GM19438 (cell line): Measurements from ENCODE around the gene ZNF627.
A peak's percentile ranks its signal among the peaks of the same experiment; 100 is the strongest.
"Not testable (repeated sequence)": the region's sequence is repeated elsewhere in the genome, so short reads cannot be mapped to it uniquely, and the experiment has no call there.

Experiments
- ATAC-seq: cut with Tn5 transposase; IDR thresholded peaks from one replicate; pipeline ENCODE4 v1.9.1; 2021; ENCODE audit warnings: low read depth; ENCODE audit not compliant: unreplicated experiment

ZNF627 gene

DNA sequence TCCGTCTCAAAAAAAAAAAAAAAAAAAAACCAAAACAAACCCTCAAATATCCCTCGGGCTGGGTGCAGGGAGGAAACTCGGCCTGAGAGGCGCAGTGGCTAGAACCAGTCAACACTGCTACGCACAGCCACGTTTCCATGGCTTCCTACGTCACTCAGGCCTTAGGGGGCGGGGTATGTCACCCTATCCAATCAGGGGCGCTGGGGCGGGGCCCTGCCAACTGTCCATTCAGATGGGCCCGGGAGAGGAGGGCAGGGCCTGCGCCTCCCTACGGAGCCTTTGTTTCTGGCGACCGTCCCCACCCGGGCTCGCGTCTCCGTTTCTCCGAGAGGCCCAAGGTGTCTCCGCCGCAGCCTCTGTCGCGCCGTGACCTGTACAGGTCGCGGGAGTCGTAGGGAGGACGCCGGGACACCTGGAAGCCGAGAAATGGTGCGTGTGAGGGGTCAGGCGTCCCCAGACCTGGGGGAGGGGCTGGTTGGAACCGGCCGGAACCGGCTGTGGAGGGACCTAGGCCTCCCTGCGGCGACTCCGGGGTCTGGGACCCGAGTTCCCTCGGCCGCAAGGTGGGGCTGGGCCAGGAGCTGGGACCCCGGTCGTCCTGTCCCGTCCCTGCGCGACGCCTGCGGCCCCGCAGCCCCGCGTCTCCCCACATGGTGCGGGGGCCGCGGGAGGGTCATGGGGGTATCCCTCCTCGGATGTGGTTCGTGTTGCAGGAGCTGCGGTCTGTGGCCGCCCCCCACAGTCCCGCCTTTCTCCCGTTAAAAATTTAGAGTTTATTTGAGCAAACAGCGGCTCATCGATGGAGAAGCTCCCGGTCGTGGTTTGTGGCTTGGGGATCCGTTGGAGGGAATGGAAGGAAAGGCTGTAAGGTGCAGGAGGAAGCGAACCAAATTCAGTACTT is at the start of gene ZNF627:
Gene ZNF627, plus strand, starts transcription at position 282 of the 901 bp plus-strand sequence. Its CDS starts 145 bp downstream, at position 427.
- ATAC-seq = peak; percentile 95

DNA sequence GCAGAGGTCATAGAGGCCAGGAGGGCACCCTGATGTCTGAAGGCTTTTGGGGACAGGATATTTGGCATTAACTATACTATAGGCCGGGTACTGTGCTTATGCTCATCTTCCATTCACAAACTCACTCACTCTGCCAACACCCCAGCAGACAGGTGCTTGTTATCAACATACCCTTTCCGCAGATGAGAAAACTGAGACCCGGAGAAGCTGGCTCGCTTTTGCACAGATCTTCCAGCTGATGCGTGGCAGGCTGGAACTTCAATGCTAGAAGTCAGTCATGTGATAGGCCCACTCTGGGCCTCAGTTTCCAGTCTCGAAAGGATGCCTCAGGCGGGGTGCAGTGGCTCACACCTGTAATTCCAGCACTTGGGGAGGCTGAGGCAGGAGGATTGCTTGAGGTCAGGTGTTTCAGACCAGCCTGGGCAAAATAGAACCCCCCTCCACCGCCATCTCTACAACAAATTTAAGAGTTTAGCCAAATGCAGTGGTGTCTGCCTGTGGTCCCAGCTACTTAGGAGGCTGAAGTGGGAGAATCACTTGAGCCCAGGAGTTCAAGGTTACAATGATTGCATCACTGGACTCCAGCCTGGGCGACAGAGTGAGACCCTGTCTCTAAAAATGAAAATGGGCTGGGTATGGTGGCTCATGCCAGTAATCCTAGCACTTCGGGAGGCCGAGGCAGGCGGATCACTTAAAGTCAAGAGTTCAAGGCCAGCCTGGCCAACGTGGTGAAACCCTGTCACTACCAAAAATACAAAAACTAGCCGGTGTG is 49.2 kb upstream of the ZNF627 start:
- no peak for ATAC-seq

DNA sequence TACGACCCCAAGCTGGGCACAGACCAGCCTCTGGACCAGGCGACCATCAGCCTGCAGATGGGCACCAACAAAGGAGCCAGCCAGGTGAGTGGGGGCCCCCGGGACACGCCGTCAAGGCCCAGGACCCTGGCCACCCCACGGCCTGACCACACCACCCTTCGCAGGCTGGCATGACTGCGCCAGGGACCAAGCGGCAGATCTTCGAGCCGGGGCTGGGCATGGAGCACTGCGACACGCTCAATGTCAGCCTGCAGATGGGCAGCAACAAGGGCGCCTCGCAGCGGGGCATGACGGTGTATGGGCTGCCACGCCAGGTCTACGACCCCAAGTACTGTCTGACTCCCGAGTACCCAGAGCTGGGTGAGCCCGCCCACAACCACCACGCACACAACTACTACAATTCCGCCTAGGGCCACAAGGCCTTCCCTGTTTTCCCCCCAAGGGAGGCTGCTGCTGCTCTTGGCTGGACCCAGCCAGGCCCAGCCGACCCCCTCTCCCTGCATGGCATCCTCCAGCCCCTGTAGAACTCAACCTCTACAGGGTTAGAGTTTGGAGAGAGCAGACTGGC is 47.8 kb upstream of the ZNF627 start:
- no peak for ATAC-seq

DNA sequence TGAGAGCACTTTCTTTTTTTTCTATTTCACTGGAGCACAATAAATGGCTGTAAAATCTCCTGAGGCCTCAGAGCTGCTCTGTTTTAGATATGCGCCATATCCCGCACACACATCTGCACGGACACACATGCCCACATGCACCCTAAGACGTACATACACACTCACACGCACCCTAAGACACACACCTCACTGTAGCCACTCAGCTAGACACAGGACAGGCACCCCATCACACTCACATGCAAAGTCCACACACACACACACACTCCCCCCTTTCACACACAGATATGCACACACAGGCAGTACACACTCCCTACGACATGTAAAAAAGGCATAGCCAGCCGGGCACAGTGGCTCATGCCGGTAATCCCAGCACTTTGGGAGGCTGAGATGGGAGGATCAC is 47.0 kb upstream of the ZNF627 start:
- ATAC-seq = no peak

DNA sequence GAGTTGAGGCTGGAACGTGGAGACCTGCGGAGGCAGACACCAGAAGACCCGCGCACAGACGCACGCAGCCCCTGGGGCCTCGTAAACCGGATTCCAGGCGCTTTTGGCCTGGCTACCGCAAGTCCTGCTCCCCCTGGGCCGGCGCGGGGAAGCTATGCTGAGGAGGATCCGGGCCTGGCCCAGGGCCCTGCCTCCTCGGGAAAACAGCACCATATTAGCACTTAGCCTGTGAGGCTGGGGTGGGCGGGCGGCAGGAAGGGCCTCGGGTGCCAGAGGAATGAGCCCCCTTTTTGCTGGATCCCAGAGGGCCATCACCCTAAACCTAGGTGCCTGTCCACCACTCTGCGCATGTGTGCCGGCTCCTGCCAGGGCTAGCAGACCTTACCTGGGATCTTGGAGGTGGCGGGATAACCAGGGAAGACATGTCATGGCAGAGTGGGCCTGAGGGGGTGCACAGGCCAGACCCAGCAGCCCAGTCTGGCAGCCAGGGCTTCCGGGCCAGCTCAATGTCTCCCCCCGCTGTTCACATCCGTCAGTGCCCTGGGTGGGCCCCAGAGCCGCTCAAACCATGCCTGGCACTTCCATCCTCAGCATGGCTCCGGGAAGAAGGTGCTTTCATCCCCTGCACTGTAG is 45.6 kb upstream of the ZNF627 start:
- ATAC-seq = no peak

DNA sequence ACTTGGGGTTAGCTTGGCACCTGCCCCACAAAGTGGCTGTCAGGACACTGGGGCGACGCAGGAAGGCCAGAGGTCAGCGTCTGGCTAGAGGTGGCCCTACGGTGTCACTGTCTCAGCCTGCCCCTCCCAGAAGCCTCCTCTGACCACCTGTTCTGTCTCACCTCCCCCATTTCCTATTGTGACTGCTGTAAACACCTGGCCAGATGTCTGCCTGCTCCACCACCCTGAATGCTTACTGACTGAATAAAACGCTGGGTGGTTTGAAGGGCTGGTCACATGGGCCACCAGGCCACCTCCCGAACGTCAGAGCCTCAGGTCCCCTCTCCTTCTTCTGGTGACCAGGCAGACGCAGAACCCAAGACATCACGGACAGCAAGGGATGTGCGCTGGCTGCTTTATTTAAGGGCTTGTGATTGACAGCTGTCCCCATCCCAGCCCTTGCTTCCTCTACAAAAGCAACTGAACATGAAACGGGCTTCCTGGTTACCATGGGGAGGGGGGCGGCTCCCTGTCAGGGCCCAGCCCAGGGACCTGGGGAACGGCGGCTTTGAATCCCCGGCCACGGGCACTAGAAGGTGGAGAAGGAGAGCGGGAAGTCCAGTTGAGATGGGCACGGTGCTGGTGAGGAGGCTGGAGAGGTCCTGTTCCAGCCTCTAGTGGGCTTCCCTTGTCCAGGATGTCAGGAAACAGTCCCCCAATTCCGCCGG is 44.5 kb upstream of the ZNF627 start:
- ATAC-seq = no peak

DNA sequence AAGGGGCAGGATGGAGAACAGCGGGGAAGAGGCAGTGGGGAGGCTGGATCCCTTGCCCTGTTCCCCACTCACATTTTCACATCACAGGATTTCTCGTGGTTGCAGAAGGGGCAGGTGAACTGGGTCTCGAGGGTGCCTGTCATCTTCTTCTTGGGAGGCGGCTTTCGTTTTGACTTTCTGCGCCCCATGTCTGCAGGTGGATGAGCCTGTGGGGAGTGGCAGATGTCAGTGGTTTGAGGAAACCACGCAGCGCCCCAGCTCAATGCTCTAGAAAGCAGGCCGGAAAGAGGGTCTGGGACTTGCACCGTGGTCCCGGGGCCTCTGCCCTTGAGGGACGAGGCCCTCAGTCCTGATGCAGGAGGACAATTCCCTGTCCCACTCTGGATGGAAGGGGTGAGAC is 43.1 kb upstream of the ZNF627 start:
- no peak for ATAC-seq

DNA sequence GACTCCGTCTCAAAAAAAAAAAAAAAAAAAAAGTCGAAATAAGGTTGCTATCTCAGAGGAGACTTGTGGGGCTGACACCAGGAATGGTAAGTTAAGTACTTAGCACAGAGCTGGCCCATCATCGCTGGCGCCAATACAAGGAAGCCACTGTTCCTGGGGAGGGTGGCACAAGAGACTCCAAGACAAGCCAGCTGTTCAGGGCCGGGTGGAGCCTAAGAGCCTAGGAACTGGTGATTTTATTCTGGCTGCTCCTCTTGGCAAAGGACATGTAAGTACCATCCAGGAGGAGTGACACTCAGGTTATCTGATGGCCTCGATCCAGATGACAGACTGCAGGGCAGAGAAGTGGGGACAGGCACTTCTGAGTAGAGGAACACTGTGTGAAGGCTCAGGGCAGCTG is 42.0 kb upstream of the ZNF627 start:
- ATAC-seq = no peak

DNA sequence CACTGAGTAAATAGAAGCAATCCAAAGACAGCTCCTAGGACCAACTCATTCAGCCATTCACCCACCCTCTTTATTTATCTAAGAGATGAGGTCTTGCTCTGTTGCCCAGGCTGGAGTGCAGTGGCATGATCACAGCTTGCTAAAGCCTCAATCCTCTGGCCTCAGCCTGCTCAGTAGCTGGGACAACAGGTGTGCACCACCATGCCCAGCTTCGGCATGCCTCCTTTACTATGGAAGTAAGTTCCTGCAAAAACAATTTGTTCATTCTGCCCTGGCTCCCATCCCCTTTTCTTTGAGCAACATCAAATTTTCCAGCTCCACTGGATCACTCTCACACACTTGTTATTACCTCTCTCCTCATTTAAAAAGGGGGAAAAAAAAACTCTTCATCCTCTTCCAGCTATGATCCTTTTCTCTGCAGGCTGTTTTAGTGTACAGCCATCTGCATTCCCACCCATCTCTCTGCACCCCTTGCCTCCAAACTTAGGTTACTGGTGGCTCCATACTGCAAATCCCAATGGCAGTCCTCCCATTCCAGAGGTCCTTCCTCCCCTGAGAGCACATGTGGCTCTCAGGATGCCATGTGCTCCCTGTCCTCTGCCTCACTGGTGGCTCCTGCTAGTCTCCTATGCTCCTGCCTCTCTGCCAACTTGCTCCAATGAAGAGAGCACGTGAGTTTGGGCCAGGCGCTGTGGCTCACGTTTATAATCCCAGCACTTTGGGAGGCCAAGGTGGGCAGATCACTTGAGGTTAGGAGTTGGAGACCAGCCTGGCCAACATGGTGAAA is 40.5 kb upstream of the ZNF627 start:
- ATAC-seq = no peak

DNA sequence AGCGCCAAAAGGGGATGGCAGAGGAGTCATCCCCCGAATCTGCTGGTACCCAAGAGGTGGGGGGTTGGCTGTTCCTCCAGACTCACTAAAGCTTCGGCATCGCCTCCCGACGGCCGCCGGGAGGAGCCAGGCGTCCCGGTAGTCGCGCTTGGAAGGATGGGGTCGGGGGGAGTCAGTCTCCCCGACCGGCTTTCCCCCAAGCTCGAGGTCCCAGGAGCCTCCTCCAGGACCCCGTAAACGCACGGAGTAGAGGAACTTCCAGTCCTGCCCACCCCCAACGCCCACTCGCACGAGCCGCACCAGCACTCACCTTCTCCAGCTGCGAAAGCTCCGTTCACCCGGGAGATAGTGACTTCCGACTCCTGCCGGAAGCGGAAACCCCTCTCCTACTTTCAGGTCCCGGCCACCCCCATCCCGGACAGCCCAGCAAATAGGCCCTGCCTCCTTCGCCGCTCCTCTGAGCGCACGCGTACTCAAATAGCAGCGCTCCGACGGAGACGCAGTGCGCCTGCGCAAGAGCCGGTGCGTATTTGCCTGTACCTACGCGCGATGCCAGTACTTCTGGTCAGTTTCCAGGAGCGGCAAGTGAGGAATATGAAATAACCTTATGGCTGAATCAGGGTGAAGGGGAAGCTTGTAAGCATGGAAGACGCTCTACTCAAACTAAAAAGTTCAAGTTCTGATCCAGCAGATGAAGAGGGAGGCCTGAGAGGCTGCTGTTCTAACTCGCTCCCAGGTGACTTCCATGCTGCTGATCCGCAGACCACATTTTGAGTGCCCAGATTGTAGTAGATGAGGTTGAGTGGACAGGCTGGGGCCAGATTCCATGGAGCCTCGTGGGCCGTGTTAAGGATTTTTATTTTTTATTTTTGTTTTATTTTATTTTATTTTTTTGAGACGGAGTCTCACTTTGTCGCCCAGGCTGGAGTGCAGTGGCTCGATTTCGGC is 38.1 kb upstream of the ZNF627 start, which contains the start of gene ELOF1:
Gene ELOF1, minus strand, starts transcription at position 350 of the 948 bp plus-strand sequence. CDS start 4,883 bp downstream, outside the sequence.
- peak; percentile 79 for ATAC-seq

DNA sequence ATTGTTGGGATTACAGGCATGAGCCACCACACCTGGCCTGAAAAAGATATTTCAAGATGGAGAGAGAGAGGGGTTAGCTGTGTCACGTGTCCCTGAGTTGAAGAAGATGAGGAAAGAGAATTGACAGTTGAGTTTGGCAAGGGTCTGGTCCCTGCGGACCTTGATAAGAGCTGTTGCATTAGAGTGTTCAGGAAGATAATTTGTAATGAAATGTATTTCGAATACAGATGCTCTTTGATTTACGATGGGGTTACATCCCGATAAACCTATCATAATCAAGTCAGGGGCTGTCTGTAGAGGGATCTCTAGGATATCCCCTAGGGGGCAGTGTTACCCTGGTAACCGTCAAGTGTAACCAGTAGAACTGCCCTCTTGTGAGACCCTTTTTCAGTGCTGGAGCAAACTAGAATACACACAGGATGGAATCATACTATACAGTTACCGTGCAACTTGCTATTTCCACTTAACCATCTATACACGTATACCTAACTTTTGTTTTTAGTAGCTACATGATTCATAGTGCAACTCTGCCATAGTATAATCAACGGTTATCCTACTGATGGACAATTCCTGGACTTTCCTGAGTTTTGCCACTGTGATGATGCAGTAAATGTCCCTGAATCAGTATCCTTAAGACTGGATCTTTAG is 36.8 kb upstream of the ZNF627 start:
- ATAC-seq = no peak

DNA sequence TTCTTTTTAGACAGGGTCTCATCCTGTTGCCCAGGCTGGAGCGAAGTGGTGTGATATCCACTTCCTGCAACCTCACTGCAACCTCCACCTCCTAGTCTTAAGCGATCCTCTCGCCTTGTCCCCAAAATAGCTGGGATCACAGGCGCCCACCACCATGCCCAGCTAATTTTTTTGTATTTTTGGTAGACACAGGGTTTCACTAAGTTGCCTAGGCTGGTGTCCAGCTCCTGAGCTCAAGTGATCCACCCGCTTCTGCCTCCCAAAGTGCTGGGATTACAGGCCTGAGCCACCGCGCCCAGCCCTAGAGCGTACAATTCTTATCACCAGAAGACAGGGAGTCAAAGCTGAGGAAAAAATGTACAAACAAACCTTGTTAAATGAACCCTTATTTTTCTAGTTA is 33.8 kb upstream of the ZNF627 start:
- ATAC-seq = no peak

DNA sequence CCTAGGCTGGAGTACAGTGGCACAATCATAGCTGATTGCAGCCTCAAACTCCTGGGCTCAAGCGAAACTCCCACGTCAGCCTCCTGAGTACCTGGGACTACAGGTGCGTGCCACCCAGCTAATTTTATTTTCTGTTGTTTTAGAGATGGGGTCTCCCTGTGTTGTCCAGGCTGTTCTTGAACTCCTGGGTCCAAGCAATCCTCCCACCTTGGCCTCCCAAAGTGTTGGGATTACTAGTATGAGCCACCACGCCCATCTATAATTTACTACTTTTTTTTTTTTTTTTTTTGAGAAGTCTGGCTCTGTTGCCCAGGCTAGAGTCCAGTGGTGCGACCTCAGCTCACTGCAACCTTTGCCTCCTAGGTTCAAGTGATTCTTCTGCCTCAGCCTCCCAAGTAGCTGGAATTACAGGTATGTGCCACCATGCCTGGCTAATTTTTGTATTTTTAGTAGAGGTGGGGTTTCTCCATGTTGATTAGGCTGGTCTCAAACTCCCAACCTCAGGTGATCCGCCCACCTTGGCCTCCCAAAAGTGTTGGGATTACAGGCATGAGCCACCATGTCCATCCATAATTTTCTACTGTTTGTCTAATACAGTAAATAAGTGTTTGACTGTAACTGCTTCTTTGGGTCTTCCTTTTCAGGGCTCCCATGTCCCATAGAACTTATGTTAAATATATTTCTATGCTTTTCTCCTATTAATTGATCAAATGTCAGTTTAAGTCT is 33.0 kb upstream of the ZNF627 start:
- ATAC-seq = not testable (repeated sequence)

DNA sequence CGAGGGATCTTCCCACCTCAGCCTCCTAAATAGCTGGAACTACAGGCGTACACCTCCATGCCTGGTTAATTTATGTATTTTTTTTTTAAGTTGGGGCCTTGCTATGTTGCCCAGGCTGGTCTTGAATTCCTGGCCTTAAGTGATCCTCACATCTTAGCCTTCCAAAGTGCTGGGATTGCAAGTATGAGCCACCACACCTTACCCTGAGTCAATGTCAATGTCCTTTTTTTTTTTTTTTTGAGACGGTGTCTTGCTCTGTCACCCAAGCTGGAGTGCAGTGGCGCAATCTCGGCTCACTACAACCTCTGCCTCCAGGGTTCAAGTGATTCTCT is 31.7 kb upstream of the ZNF627 start:
- not testable (repeated sequence) for ATAC-seq

DNA sequence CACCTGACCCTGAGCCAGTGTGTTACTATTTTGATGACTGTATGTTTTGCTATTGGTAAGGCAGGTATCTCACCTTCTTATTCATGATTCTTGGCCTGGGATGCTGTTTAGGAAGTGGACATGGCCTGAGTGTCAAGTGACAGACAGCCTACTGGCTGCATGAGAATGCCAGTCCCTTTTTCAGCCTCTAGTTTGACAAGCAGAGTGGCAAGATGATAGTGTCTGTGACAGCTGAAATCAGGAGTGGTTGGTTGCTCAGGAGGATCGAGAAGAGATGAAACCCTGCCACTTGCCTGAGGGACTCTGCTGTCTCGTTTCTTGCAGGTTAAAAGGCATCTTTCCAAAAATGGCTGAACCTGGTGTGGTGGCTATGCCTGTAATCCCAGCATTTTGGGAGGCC is 31.1 kb upstream of the ZNF627 start:
- no peak for ATAC-seq

DNA sequence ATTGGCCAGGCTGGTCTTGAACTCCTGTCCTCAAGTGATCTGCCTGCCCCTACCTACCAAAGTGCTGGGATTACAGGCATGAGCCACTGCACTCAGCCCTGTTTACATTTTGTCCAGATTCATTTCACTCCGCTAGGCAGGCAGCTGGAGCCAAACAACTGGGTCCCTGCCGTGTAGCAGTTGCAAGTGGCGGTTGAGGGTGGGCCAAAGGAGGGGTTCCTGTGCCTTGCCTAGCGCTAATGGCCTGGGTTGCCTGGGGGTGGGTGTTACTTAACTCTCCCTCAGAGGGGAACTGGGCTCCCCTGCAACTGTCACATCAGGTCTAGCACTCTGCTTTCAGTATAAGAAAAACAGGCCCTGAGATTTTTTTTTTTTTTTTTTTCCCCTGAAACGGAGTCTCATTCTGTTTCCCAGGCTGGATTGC is 27.2 kb upstream of the ZNF627 start:
- no peak for ATAC-seq

DNA sequence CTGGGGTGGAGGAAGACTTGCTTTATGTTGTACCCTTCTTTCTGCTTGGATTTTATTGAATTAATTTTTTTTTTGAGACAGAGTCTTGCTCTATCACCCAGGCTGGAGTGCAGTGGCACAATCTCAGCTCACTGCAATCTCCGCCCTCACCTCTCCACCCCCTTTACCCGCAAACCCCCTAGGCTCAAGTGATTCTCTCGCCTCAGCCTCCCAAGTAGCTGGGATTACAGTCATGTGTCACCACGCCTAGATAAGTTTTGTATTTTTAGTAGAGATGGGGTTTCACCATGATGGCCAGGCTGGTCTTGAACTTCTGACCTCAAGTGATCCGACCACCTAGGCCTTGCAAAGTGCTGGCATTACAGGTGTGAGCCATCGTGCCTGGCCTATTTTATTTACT is 23.9 kb upstream of the ZNF627 start:
- ATAC-seq = not testable (repeated sequence)
